B cell (primary cell): ENCODE measurements around the gene SPRY4. TPM values are rescaled to one million over a fixed set of nuclear protein-coding genes. Genes with fewer than 3 reads are reported as not detected.

Experiments
- ATAC-seq: fragments of 200-7000 bp; cut with Tn5 transposase; one replicate; pipeline ENCODE4 v1.10.0; 2021; ENCODE audit warnings: low read depth, mild to moderate bottlenecking, moderate number of reproducible peaks, moderate library complexity
- CTCF ChIA-PET: fragments of 350-600 bp; sonication (Branson Sonifier 250); formaldehyde crosslinking; loops from one replicate; lab custom pipeline; 2021; ENCODE audit warnings: antibody characterized with exemption, inconsistent platforms; lab: Charles Lee
- POLR2A ChIA-PET: fragments of 350-600 bp; sonication (Branson Sonifier 250); formaldehyde crosslinking; loops from one replicate; lab custom pipeline; 2021; ENCODE audit warnings: antibody characterized with exemption; lab: Charles Lee
- DNase-seq: peaks from one replicate; pipeline ENCODE4 v3.0.0; 2013
- H2AFZ ChIP-seq: 2 replicates; pipeline ENCODE4 v1.6.1; 2012; ENCODE audit warnings: mild to moderate bottlenecking, low read depth, low read length; ENCODE audit not compliant: insufficient read depth, poor library complexity, severe bottlenecking
- H3K27ac ChIP-seq, 2 donors: 1 replicate in 1 of 2; 2 replicates in 1 of 2; pipeline ENCODE4 v1.5.1; 2012 to 2013; ENCODE audit warnings: low read length in 2 of 2, mild to moderate bottlenecking in 2 of 2, moderate library complexity in 1 of 2
- H3K27me3 ChIP-seq, 4 experiments: fragments of 200-600 bp in 1 of 4; sonication (generic) in 1 of 4; replicated peaks in 1 of 4; 1 replicate in 2 of 4; 2 replicates in 2 of 4; pipeline versions ENCODE4 v1.6.1 to v1.7.0; 2013 to 2016; ENCODE audit warnings: low read length in 3 of 4, mild to moderate bottlenecking in 2 of 4, mixed read lengths in 1 of 4, moderate library complexity in 1 of 4; ENCODE audit not compliant: insufficient read depth in 4 of 4, control insufficient read depth in 3 of 4; ENCODE audit errors: control extremely low read depth in 1 of 4
- H3K36me3 ChIP-seq, 2 experiments: replicated peaks in 1 of 2; 1 replicate in 1 of 2; 2 replicates in 1 of 2; pipeline versions ENCODE4 v1.6.1 to v1.7.1; 2013; ENCODE audit warnings: low read length in 1 of 2; ENCODE audit not compliant: insufficient read depth in 2 of 2, control insufficient read depth in 1 of 2; ENCODE audit errors: control extremely low read depth in 1 of 2, extremely low read depth in 1 of 2
- H3K4me1 ChIP-seq, 2 donors: fragments of 200-600 bp in 1 of 2; sonication (generic) in 1 of 2; 1 replicate in 1 of 2; 2 replicates in 1 of 2; pipeline versions ENCODE4 v1.5.1 to v1.6.1; 2013 to 2017; ENCODE audit warnings: low read length in 2 of 2; ENCODE audit not compliant: control insufficient read depth in 2 of 2, insufficient read depth in 2 of 2
- H3K4me2 ChIP-seq: replicated peaks from 2 replicates; pipeline ENCODE3; 2012; ENCODE audit warnings: mild to moderate bottlenecking, low read depth, low read length; ENCODE audit not compliant: poor library complexity, severe bottlenecking
- H3K4me3 ChIP-seq, 5 experiments: fragments of 200-600 bp in 1 of 5; sonication (generic) in 1 of 5; 1 replicate in 3 of 5; 2 replicates in 2 of 5; pipeline versions ENCODE4 v1.5.1 to v1.7.0; 2011 to 2016; ENCODE audit warnings: low read length in 4 of 5, mild to moderate bottlenecking in 4 of 5, low read depth in 2 of 5, control low read depth in 1 of 5, moderate library complexity in 1 of 5; ENCODE audit not compliant: insufficient read depth in 1 of 5; ENCODE audit errors: control extremely low read depth in 1 of 5, extremely low read depth in 1 of 5
- H3K79me2 ChIP-seq: fragments of 200-600 bp; sonication (generic); one replicate; pipeline ENCODE4 v1.6.0; 2016; ENCODE audit warnings: low read length; ENCODE audit not compliant: control insufficient read depth, insufficient read depth
- H3K9ac ChIP-seq: fragments of 200-600 bp; sonication (generic); 2 replicates; pipeline ENCODE4 v1.6.1; 2017; ENCODE audit warnings: mild to moderate bottlenecking, low read length, moderate library complexity
- H3K9me3 ChIP-seq, 3 donors: one replicate each; pipeline versions ENCODE4 v1.6.1 to v1.7.1; 2013; ENCODE audit warnings: low read length in 2 of 3; ENCODE audit not compliant: control insufficient read depth in 2 of 3, insufficient read depth in 1 of 3; ENCODE audit errors: control extremely low read depth in 1 of 3
- H4K20me1 ChIP-seq: 2 replicates; pipeline ENCODE4 v1.6.0; 2012; ENCODE audit warnings: mild to moderate bottlenecking, low read length; ENCODE audit not compliant: insufficient read depth, control insufficient read depth, poor library complexity, severe bottlenecking
- H3K27ac Mint-ChIP-seq: one replicate; pipeline ENCODE4 v1.8.0; 2021; ENCODE audit warnings: mixed read lengths
- H3K27me3 Mint-ChIP-seq: one replicate; pipeline ENCODE4 v1.8.0; 2021; ENCODE audit warnings: mixed read lengths
- H3K4me1 Mint-ChIP-seq: one replicate; pipeline ENCODE4 v1.8.0; 2021; ENCODE audit warnings: mixed read lengths
- H3K4me3 Mint-ChIP-seq: one replicate; pipeline ENCODE4 v1.8.0; 2021; ENCODE audit warnings: mixed read lengths
- H3K9me3 Mint-ChIP-seq: one replicate; pipeline ENCODE4 v1.8.0; 2022; ENCODE audit warnings: mixed read lengths; ENCODE audit not compliant: insufficient read depth
- EZH2 ChIP-seq: IDR thresholded peaks from 2 replicates; pipeline ENCODE4 v1.6.1; 2012; ENCODE audit warnings: borderline replicate concordance, low read depth, mild to moderate bottlenecking, moderate library complexity, low read length; ENCODE audit not compliant: insufficient read depth, poor library complexity, severe bottlenecking
- WGBS: methylation state at CpG from one replicate; pipeline ENCODE4 v1.1.5; 2013; ENCODE audit warnings: missing lambda C conversion rate; ENCODE audit not compliant: insufficient coverage; 5-methylcytosine and 5-hydroxymethylcytosine counted together
- intact Hi-C: fragments of 100-400 bp; cut with micrococcal nuclease; formaldehyde crosslinking; loops from one replicate; pipeline ENCODE4 v1.10.0; 2022
- polyA plus RNA-seq: library from polyadenylated mRNA; depleted of rRNA; stranded (reverse); fragments of >200 nt; gene quantifications from 2 replicates; pipeline ENCODE4 v1.2.3, GENCODE V29; 2012
- total RNA-seq, 2 donors: library from RNA; stranded (reverse); fragments of 120-200 nt in 1 of 2; gene quantifications; 1 replicate in 1 of 2; 2 replicates in 1 of 2; pipeline versions ENCODE4 v1.2.3 to v1.2.4, GENCODE V29; 2013 to 2022
- TF ChIP-seq, protein P1 (sequence below): fragments of 200-600 bp; IDR thresholded peaks from one replicate; pipeline ENCODE4 v1.8.0; 2022; ENCODE audit warnings: antibody characterized with exemption, mild to moderate bottlenecking

Gene SPRY4
- total and polyA plus RNA-seq, 2 donors (not counting 1 experiment from before 2014, with no cell fraction given): 0.06 TPM; not detected in 1

DNA sequence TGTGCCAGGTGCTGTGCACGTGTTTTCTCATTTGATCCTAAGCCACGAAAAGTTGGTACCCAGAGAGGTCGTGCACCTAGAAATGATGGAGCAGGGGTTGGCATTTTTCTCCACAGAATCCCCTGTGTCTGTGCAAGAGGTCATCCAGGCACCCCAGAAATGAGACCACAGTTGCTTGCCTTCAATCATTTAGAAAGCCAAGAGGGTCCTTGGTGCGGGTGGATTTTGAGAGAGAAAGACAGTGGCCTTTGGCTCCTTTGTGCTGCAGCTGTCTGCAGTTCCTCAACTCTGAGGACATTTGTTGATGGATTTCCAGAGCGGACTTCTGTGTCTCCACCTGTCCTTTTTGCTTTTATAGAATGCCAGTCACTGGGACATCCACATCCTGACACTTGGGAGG, 33.8 kb upstream of the SPRY4 start:
- Histone ChIP-seq H3K4me3 (no peak overlapping the region), H3K4me2 (no peak overlapping the region), H3K79me2 (no peaks in the 10 kb centered on the region), H3K27me3 (peaks cover 0 to 29% (median 12%) of the 10 kb centered on the region in 4 experiments), H3K4me1 (peaks cover 43 to 47% of the 10 kb centered on the region in 2 donors), H4K20me1 (no peaks in the 10 kb centered on the region), H3K9me3 (peaks cover 0 to 14% (median 0%) of the 10 kb centered on the region in 3 donors), H3K9ac (no peak overlapping the region), H3K27ac (no peak overlapping the region), H2AFZ (no peak overlapping the region), H3K36me3 (no peaks in the 10 kb centered on the region)
- no peak for ATAC-seq
- POLR2A ChIA-PET: no interaction called here
- 83% methylated on average over 5 of the region's 5 CpGs for WGBS
- H3K27ac Mint-ChIP-seq: no peak overlapping the region
- DNase-seq: no peak
- H3K27me3 Mint-ChIP-seq: peaks cover 5% of the 10 kb centered on the region
- TF ChIP-seq EZH2: no peak
- TF ChIP-seq, protein P1, sequence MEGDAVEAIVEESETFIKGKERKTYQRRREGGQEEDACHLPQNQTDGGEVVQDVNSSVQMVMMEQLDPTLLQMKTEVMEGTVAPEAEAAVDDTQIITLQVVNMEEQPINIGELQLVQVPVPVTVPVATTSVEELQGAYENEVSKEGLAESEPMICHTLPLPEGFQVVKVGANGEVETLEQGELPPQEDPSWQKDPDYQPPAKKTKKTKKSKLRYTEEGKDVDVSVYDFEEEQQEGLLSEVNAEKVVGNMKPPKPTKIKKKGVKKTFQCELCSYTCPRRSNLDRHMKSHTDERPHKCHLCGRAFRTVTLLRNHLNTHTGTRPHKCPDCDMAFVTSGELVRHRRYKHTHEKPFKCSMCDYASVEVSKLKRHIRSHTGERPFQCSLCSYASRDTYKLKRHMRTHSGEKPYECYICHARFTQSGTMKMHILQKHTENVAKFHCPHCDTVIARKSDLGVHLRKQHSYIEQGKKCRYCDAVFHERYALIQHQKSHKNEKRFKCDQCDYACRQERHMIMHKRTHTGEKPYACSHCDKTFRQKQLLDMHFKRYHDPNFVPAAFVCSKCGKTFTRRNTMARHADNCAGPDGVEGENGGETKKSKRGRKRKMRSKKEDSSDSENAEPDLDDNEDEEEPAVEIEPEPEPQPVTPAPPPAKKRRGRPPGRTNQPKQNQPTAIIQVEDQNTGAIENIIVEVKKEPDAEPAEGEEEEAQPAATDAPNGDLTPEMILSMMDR: no peak
- intact Hi-C loops: loop anchor here (10.0 kb wide), 2 partner anchors 344 to 1046 kb away; partner anchors contain the start of genes GNPDA1 and NR3C1
- CTCF ChIA-PET: no interaction called here
- H3K4me1 Mint-ChIP-seq: peaks cover 49% of the 10 kb centered on the region
- H3K9me3 Mint-ChIP-seq: no peaks in the 10 kb centered on the region
- no peak overlapping the region for H3K4me3 Mint-ChIP-seq

DNA sequence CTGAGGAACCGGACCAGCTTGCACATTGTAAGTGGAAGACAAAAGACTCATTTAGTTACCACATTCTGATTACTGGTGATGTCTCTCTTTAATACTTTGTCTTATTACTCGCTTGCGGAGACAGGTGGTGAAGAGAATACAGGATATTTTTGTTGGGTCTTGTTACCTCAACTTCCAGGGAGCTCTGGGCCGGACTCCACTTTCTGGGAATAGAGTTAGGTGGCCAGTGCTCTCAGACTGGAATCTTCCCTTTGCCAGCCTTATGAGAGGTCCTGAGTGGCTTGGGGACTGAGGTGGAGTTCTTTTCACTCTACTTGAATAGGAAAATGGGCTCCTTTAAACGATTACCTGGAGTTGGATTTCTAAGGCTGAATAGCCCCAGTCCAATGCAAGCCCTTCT, 33.3 kb upstream of the SPRY4 start:
- Mint-ChIP-seq H3K4me1 (peaks cover 46% of the 10 kb centered on the region), H3K27me3 (peaks cover 8% of the 10 kb centered on the region), H3K27ac (peak overlapping the region; percentile 51), H3K4me3 (peak overlapping the region; percentile 80), H3K9me3 (no peaks in the 10 kb centered on the region)
- Histone ChIP-seq H3K4me1 (peaks cover 40 to 44% of the 10 kb centered on the region in 2 donors), H3K27ac (no peak overlapping the region), H3K9ac (no peak overlapping the region), H3K36me3 (no peaks in the 10 kb centered on the region), H2AFZ (no peak overlapping the region), H3K79me2 (no peaks in the 10 kb centered on the region), H4K20me1 (no peaks in the 10 kb centered on the region), H3K27me3 (peaks cover 0 to 27% (median 10%) of the 10 kb centered on the region in 4 experiments), H3K4me2 (peak overlapping the region; percentile 98), H3K4me3 (no peak overlapping the region), H3K9me3 (peaks cover 0 to 13% (median 0%) of the 10 kb centered on the region in 3 donors)
- intact Hi-C loops: loop anchor here (10.0 kb wide), 2 partner anchors 343 to 1047 kb away; partner anchors contain the start of genes GNPDA1 and NR3C1
- ATAC-seq (no peak), DNase-seq (no peak)
- ChIA-PET POLR2A (interaction anchor here (0.5 kb wide), 1 partner anchor 20 kb away, joined by 4 read pairs; no protein-coding TSS in a partner anchor), CTCF (interaction anchor here (1.1 to 1.7 kb wide), 3 partner anchors 10 to 125 kb away, joined by 3 to 4 read pairs (median 3); partner anchors contain the start of gene SPRY4)
- TF ChIP-seq, protein P1: no peak
- no peak for TF ChIP-seq EZH2
- no CpG with 5 or more reads among the region's 5 CpGs for WGBS
